Naive thymus-derived CD8-positive, alpha-beta T cell (primary cell): Measurements from ENCODE around the gene FRMD3. TPM values are rescaled to one million over a fixed set of nuclear protein-coding genes. Genes with fewer than 3 reads are reported as not detected.

ENCODE experiments used
- ATAC-seq, 2 donors: fragments of 150-1000 bp; cut with Tn5 transposase in 1 of 2; sonication (Bioruptor Pico), chemical (Tn5 transposase) in 1 of 2; 1 replicate in 1 of 2; 2 replicates in 1 of 2; pipeline ENCODE4 v1.10.0; 2021; ENCODE audit warnings: mild to moderate bottlenecking in 2 of 2, moderate library complexity in 2 of 2
- POLR2A ChIA-PET: fragments of 350-600 bp; sonication (Branson Sonifier 250); formaldehyde crosslinking; loops from one replicate; lab custom pipeline; 2021; ENCODE audit warnings: antibody characterized with exemption; lab: Charles Lee
- DNase-seq, 10 donors: peaks; one replicate each; pipeline versions ENCODE4 v3.0.0 to v3.0.0-alpha.2; 2020 to 2022
- H3K27ac Mint-ChIP-seq, 10 donors: one replicate each; pipeline ENCODE4 v1.8.0; 2020 to 2022; ENCODE audit warnings: mild to moderate bottlenecking in 10 of 10, mixed read lengths in 10 of 10, moderate library complexity in 4 of 10, inconsistent platforms in 1 of 10
- H3K27me3 Mint-ChIP-seq, 5 donors: one replicate each; pipeline ENCODE4 v1.8.0; 2021 to 2022; ENCODE audit warnings: mixed read lengths in 5 of 5
- H3K36me3 Mint-ChIP-seq, 3 donors: one replicate each; pipeline ENCODE4 v1.8.0; 2020 to 2022; ENCODE audit warnings: mixed read lengths in 3 of 3, mild to moderate bottlenecking in 2 of 3, inconsistent platforms in 1 of 3
- H3K4me1 Mint-ChIP-seq, 4 donors: one replicate each; pipeline ENCODE4 v1.8.0; 2021 to 2022; ENCODE audit warnings: mixed read lengths in 4 of 4
- H3K4me3 Mint-ChIP-seq, 10 donors: one replicate each; pipeline ENCODE4 v1.8.0; 2020 to 2022; ENCODE audit warnings: mild to moderate bottlenecking in 10 of 10, mixed read lengths in 10 of 10, moderate library complexity in 6 of 10, inconsistent platforms in 1 of 10
- H3K9me3 Mint-ChIP-seq, 9 donors: one replicate each; pipeline ENCODE4 v1.8.0; 2020 to 2022; ENCODE audit warnings: mixed read lengths in 9 of 9, mild to moderate bottlenecking in 3 of 9, inconsistent platforms in 1 of 9, moderate library complexity in 1 of 9
- polyA plus RNA-seq, 3 donors: library from polyadenylated mRNA; unstranded; fragments of 300-500 nt; fragmentation: Illumina TruSeq; gene quantifications; one replicate each; pipeline ENCODE4 v1.2.3, GENCODE V29; 2021
- total RNA-seq, 8 experiments: library from RNA in 2 of 8; stranded (reverse) in 2 of 8; gene quantifications; one replicate each; pipeline ENCODE4 v1.2.3 and lab custom pipeline; 2021 to 2026

FRMD3 gene
- total and polyA plus RNA-seq, 5 experiments from 2014 or later = 0.08 to 0.74 (median 0.52) TPM; not detected in 2

- Mint-ChIP-seq H3K27me3 (no peaks in the 10 kb centered on the region), H3K4me3 (no peak overlapping the region), H3K36me3 (peaks cover 0 to 8% (median 0%) of the 10 kb centered on the region in 3 donors), H3K9me3 (peaks cover 0 to 3% (median 0%) of the 10 kb centered on the region in 9 donors), H3K27ac (no peak overlapping the region), H3K4me1 (no peaks in the 10 kb centered on the region)
- POLR2A ChIA-PET = no interaction called here
- DNase-seq (no peak), ATAC-seq (no peak)
These were observed 263.4 kb downstream of the FRMD3 start for GRCh38 chr9:83274787-83275186.

GRCh38 chr9:83271665-83272071 lies 266.5 kb downstream of the FRMD3 start:
- no peaks in the 10 kb centered on the region for H3K27me3 Mint-ChIP-seq
- H3K27ac Mint-ChIP-seq = no peak overlapping the region
- H3K4me1 Mint-ChIP-seq = peaks cover 0 to 2% (median 0%) of the 10 kb centered on the region in 4 donors
- no peaks in the 10 kb centered on the region for H3K9me3 Mint-ChIP-seq
- no peak overlapping the region for H3K4me3 Mint-ChIP-seq
- no peak for ATAC-seq
- no peak for DNase-seq
- H3K36me3 Mint-ChIP-seq = peaks cover 0 to 3% (median 0%) of the 10 kb centered on the region in 3 donors
- POLR2A ChIA-PET = no interaction called here

GRCh38 chr9:83270116-83270515 lies 268.1 kb downstream of the FRMD3 start:
- no peak for ATAC-seq
- POLR2A ChIA-PET = no interaction called here
- H3K27ac Mint-ChIP-seq = no peak overlapping the region

GRCh38 chr9:83267741-83268140 lies 270.5 kb downstream of the FRMD3 start:
- POLR2A ChIA-PET = no interaction called here
- Mint-ChIP-seq H3K9me3 (no peaks in the 10 kb centered on the region), H3K27ac (no peak overlapping the region), H3K27me3 (peaks cover 0 to 3% (median 0%) of the 10 kb centered on the region in 5 donors), H3K4me3 (no peak overlapping the region), H3K36me3 (peaks cover 0 to 7% (median 0%) of the 10 kb centered on the region in 3 donors), H3K4me1 (peaks cover 0 to 2% (median 0%) of the 10 kb centered on the region in 4 donors)
- ATAC-seq = no peak
- DNase-seq = no peak

More at GRCh38 chr9:83270116-83270515, 268.1 kb downstream of the FRMD3 start:
- Mint-ChIP-seq H3K4me1 (peaks cover 0 to 2% (median 0%) of the 10 kb centered on the region in 4 donors), H3K9me3 (no peaks in the 10 kb centered on the region), H3K4me3 (no peak overlapping the region), H3K27me3 (no peaks in the 10 kb centered on the region), H3K36me3 (peaks cover 0 to 3% (median 0%) of the 10 kb centered on the region in 3 donors)
- no peak for DNase-seq

- Mint-ChIP-seq H3K4me1 (peaks cover 0 to 2% (median 0%) of the 10 kb centered on the region in 4 donors), H3K4me3 (no peak overlapping the region), H3K36me3 (peaks cover 0 to 7% (median 0%) of the 10 kb centered on the region in 3 donors), H3K27ac (peak overlapping the region in 1 of 10 donors; percentile 50), H3K9me3 (no peaks in the 10 kb centered on the region), H3K27me3 (peaks cover 0 to 3% (median 0%) of the 10 kb centered on the region in 5 donors)
- POLR2A ChIA-PET = no interaction called here
- no peak for DNase-seq
- ATAC-seq = no peak
These were observed 271.3 kb downstream of the FRMD3 start for GRCh38 chr9:83266666-83267496.

GRCh38 chr9:83266331-83266665 lies 271.9 kb downstream of the FRMD3 start:
- H3K4me1 Mint-ChIP-seq = peaks cover 0 to 2% (median 0%) of the 10 kb centered on the region in 4 donors
- DNase-seq (no peak), ATAC-seq (no peak)
- no peaks in the 10 kb centered on the region for H3K9me3 Mint-ChIP-seq
- H3K27me3 Mint-ChIP-seq = peaks cover 0 to 3% (median 0%) of the 10 kb centered on the region in 5 donors
- peaks cover 0 to 4% (median 0%) of the 10 kb centered on the region in 3 donors for H3K36me3 Mint-ChIP-seq
- no peak overlapping the region for H3K27ac Mint-ChIP-seq
- H3K4me3 Mint-ChIP-seq = no peak overlapping the region
- POLR2A ChIA-PET = no interaction called here

GRCh38 chr9:83264315-83264714 lies 273.9 kb downstream of the FRMD3 start:
- Mint-ChIP-seq H3K36me3 (peaks cover 0 to 4% (median 0%) of the 10 kb centered on the region in 3 donors), H3K9me3 (no peaks in the 10 kb centered on the region), H3K27me3 (peaks cover 0 to 3% (median 0%) of the 10 kb centered on the region in 5 donors), H3K4me3 (no peak overlapping the region), H3K4me1 (peaks cover 0 to 2% (median 0%) of the 10 kb centered on the region in 4 donors), H3K27ac (no peak overlapping the region)
- POLR2A ChIA-PET = no interaction called here
- no peak for DNase-seq
- ATAC-seq = no peak

- POLR2A ChIA-PET = no interaction called here
- ATAC-seq (no peak), DNase-seq (no peak)
- Mint-ChIP-seq H3K4me3 (no peak overlapping the region), H3K27me3 (peaks cover 0 to 3% (median 0%) of the 10 kb centered on the region in 5 donors), H3K4me1 (no peaks in the 10 kb centered on the region), H3K36me3 (peaks cover 0 to 6% (median 0%) of the 10 kb centered on the region in 3 donors), H3K9me3 (peaks cover 0 to 10% (median 2%) of the 10 kb centered on the region in 9 donors), H3K27ac (no peak overlapping the region)
These were observed 278.6 kb downstream of the FRMD3 start for GRCh38 chr9:83259558-83259957.

GRCh38 chr9:83257937-83258891 lies 280.0 kb downstream of the FRMD3 start:
- no peak for ATAC-seq
- H3K36me3 Mint-ChIP-seq = peaks cover 0 to 7% (median under 1%) of the 10 kb centered on the region in 3 donors
- POLR2A ChIA-PET = no interaction called here
- H3K27ac Mint-ChIP-seq = no peak overlapping the region
- H3K4me1 Mint-ChIP-seq = no peaks in the 10 kb centered on the region
- no peak for DNase-seq
- peaks cover 0 to 4% (median 0%) of the 10 kb centered on the region in 5 donors for H3K27me3 Mint-ChIP-seq
- peaks cover 0 to 16% (median 6%) of the 10 kb centered on the region in 9 donors for H3K9me3 Mint-ChIP-seq
- H3K4me3 Mint-ChIP-seq = no peak overlapping the region

GRCh38 chr9:83247732-83248131 lies 290.5 kb downstream of the FRMD3 start:
- POLR2A ChIA-PET = no interaction called here
- Mint-ChIP-seq H3K27me3 (peaks cover 0 to 9% (median 0%) of the 10 kb centered on the region in 5 donors), H3K27ac (no peak overlapping the region)

GRCh38 chr9:83245979-83246659 lies 292.1 kb downstream of the FRMD3 start:
- no peak for ATAC-seq
- Mint-ChIP-seq H3K4me3 (no peak overlapping the region), H3K4me1 (no peaks in the 10 kb centered on the region), H3K9me3 (peaks cover 0 to 6% (median 2%) of the 10 kb centered on the region in 9 donors), H3K36me3 (peaks cover 0 to 14% (median 2%) of the 10 kb centered on the region in 3 donors), H3K27me3 (peaks cover 0 to 2% (median 0%) of the 10 kb centered on the region in 5 donors), H3K27ac (no peak overlapping the region)
- POLR2A ChIA-PET = no interaction called here
- DNase-seq = no peak

More at GRCh38 chr9:83247732-83248131, 290.5 kb downstream of the FRMD3 start:
- peaks cover 0 to 21% (median 18%) of the 10 kb centered on the region in 3 donors for H3K36me3 Mint-ChIP-seq
- no peaks in the 10 kb centered on the region for H3K4me1 Mint-ChIP-seq
- no peak for DNase-seq
- H3K4me3 Mint-ChIP-seq = no peak overlapping the region
- peaks cover 0 to 21% (median 16%) of the 10 kb centered on the region in 9 donors for H3K9me3 Mint-ChIP-seq
- no peak for ATAC-seq

GRCh38 chr9:83242066-83242465 lies 296.1 kb downstream of the FRMD3 start:
- H3K9me3 Mint-ChIP-seq = peaks cover 0 to 4% (median 0%) of the 10 kb centered on the region in 9 donors
- DNase-seq (no peak), ATAC-seq (no peak)
- H3K27me3 Mint-ChIP-seq = no peaks in the 10 kb centered on the region
- POLR2A ChIA-PET = no interaction called here
- no peaks in the 10 kb centered on the region for H3K4me1 Mint-ChIP-seq
- H3K27ac Mint-ChIP-seq = no peak overlapping the region
- H3K4me3 Mint-ChIP-seq = no peak overlapping the region
- H3K36me3 Mint-ChIP-seq = peaks cover 0 to 7% (median 0%) of the 10 kb centered on the region in 3 donors
